Measurements from ENCODE around the gene SLC12A8.

SLC12A8 gene

GRCh38 chr3:125062904-125063618, 149.5 kb downstream of the SLC12A8 start:
- H3K4me3 ChIP-seq (replicated peaks; ENCODE audit: low read depth, low read length): no peak overlapping the region
- DNase-seq (ENCODE audit: low read depth): peak; percentile 97
- TF ChIP-seq, protein P1, sequence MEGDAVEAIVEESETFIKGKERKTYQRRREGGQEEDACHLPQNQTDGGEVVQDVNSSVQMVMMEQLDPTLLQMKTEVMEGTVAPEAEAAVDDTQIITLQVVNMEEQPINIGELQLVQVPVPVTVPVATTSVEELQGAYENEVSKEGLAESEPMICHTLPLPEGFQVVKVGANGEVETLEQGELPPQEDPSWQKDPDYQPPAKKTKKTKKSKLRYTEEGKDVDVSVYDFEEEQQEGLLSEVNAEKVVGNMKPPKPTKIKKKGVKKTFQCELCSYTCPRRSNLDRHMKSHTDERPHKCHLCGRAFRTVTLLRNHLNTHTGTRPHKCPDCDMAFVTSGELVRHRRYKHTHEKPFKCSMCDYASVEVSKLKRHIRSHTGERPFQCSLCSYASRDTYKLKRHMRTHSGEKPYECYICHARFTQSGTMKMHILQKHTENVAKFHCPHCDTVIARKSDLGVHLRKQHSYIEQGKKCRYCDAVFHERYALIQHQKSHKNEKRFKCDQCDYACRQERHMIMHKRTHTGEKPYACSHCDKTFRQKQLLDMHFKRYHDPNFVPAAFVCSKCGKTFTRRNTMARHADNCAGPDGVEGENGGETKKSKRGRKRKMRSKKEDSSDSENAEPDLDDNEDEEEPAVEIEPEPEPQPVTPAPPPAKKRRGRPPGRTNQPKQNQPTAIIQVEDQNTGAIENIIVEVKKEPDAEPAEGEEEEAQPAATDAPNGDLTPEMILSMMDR (IDR thresholded peaks at IDR 0.05; ENCODE audit: low read length, missing control alignments): no peak

GRCh38 chr3:125061646-125062045, 150.9 kb downstream of the SLC12A8 start:
- DNase-seq (ENCODE audit: low read depth): no peak
- peak overlapping the region; percentile 25 for H3K4me3 ChIP-seq (replicated peaks; ENCODE audit: low read depth, low read length)
- TF ChIP-seq, protein P1 (IDR thresholded peaks at IDR 0.05; ENCODE audit: low read length, missing control alignments): no peak

DNA sequence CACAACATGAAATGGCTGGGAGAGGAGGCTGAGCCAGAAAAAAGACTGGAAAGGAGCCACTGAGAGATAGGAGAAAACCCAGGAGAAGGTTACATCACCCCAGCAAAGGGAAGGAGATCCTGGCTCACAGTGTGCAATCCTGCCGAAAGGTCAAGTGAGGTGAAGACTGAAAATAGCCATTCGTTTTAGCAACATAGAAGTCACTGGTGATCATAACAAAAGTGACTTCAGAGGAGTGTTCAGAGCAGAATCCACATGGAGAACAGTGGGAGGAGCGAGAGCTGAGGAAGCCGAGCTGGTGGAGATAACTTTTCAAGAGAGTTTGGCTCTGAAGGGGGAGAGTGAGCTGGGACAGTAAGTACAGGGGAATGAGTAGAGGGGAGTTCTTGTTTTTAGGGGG, 151.4 kb downstream of the SLC12A8 start:
- TF ChIP-seq, protein P1 (IDR thresholded peaks at IDR 0.05; ENCODE audit: low read length, missing control alignments): no peak
- peak; percentile 94 for DNase-seq (ENCODE audit: low read depth)
- peak overlapping the region; percentile 25 for H3K4me3 ChIP-seq (replicated peaks; ENCODE audit: low read depth, low read length)

GRCh38 chr3:125059488-125060245, 152.9 kb downstream of the SLC12A8 start:
- DNase-seq (ENCODE audit: low read depth): no peak
- TF ChIP-seq, protein P1 (IDR thresholded peaks at IDR 0.05; ENCODE audit: low read length, missing control alignments): no peak
- H3K4me3 ChIP-seq (replicated peaks; ENCODE audit: low read depth, low read length): no peak overlapping the region

DNA sequence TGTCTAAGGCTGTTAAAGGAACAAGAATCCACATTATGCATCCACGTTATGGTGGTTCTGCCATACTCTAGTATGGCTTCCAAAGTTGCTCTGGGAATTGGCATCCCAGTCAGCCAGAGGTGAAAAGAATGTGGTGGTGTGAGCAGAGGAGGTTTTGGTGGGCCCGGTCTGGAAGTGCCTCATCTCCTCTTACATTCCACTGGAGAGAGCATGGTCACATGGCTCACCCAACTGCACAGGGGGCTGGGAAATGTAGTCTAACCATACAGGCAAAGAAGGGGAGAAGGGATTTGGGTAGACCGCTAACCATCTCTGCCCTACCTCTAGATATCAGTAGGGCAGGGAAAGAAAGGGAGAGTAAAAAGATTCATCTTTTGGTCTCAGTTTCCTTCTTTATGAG, 153.6 kb downstream of the SLC12A8 start:
- DNase-seq (ENCODE audit: low read depth): no peak
- TF ChIP-seq, protein P1 (IDR thresholded peaks at IDR 0.05; ENCODE audit: low read length, missing control alignments): no peak

GRCh38 chr3:125058529-125058928, 154.0 kb downstream of the SLC12A8 start:
- TF ChIP-seq, protein P1 (IDR thresholded peaks at IDR 0.05; ENCODE audit: low read length, missing control alignments): no peak
- no peak overlapping the region for H3K4me3 ChIP-seq (replicated peaks; ENCODE audit: low read depth, low read length)
- DNase-seq (ENCODE audit: low read depth): no peak

More for the DNA sequence above, 153.6 kb downstream of the SLC12A8 start:
- H3K4me3 ChIP-seq (replicated peaks; ENCODE audit: low read depth, low read length): no peak overlapping the region
